ENCODE data around the gene C2orf74. TPM values are rescaled to one million over a fixed set of nuclear protein-coding genes. Genes with fewer than 3 reads are reported as not detected.
A peak's percentile ranks its signal among the peaks of the same experiment; 100 is the strongest.

The C2orf74 gene
- total RNA-seq, 4 donors from 2014 or later, result 18.7 to 43.2 (median 33.2) TPM

- H3K27ac ChIP-seq (replicated peaks in 1 of 4), result peak overlapping the region; percentile 98 to 99 (median 99)
- H3K4me1 ChIP-seq, result peaks cover 44 to 64% (median 56%) of the 10 kb centered on the region in 4 donors
- H3K36me3 ChIP-seq, result peaks cover 30 to 65% (median 50%) of the 10 kb centered on the region in 4 donors
- intact Hi-C loops (cut with DNase I), result no loop called here
- no peaks in the 10 kb centered on the region for H3K9me3 ChIP-seq
- TF ChIP-seq EP300 (IDR thresholded peaks at IDR 0.05) (no peak), CTCF (IDR thresholded peaks at IDR 0.05) (no peak), POLR2A (IDR thresholded peaks at IDR 0.05; ENCODE audit: low read depth) (no peak), POLR2AphosphoS5 (IDR thresholded peaks at IDR 0.05) (no peak)
- H3K4me3 ChIP-seq, result peak overlapping the region; percentile 7 to 85 (median 24)
- DNase-seq (ENCODE audit: extremely low spot score), result peak; percentile 70
- WGBS, result 71% methylated on average over 6 of the region's 6 CpGs
- H3K27me3 ChIP-seq, result no peaks in the 10 kb centered on the region
These were observed 18.7 kb downstream of the C2orf74 start for GRCh38 chr2:61180686-61181085.

GRCh38 chr2:61181382-61182058, 19.5 kb downstream of the C2orf74 start:
- Histone ChIP-seq H3K36me3 (peaks cover 39 to 73% (median 59%) of the 10 kb centered on the region in 4 donors), H3K27me3 (no peaks in the 10 kb centered on the region), H3K27ac (replicated peaks in 1 of 4) (peak overlapping the region; percentile 50 to 99 (median 82)), H3K4me1 (peaks cover 41 to 59% (median 50%) of the 10 kb centered on the region in 4 donors), H3K9me3 (no peaks in the 10 kb centered on the region), H3K4me3 (peak overlapping the region; percentile 13 to 31 (median 18))
- intact Hi-C loops (cut with DNase I), result no loop called here
- 56% methylated on average over 10 of the region's 10 CpGs for WGBS
- TF ChIP-seq EP300 (IDR thresholded peaks at IDR 0.05) (no peak), POLR2AphosphoS5 (IDR thresholded peaks at IDR 0.05) (no peak), CTCF (IDR thresholded peaks at IDR 0.05) (no peak), POLR2A (IDR thresholded peaks at IDR 0.05; ENCODE audit: low read depth) (no peak)
- peak; percentile 19 for DNase-seq (ENCODE audit: extremely low spot score)

- peaks cover 41 to 58% (median 49%) of the 10 kb centered on the region in 4 donors for H3K4me1 ChIP-seq
- WGBS, result 79% methylated on average over 6 of the region's 6 CpGs
- no peaks in the 10 kb centered on the region for H3K27me3 ChIP-seq
- TF ChIP-seq EP300 (IDR thresholded peaks at IDR 0.05) (no peak), CTCF (IDR thresholded peaks at IDR 0.05) (no peak), POLR2AphosphoS5 (IDR thresholded peaks at IDR 0.05) (no peak), POLR2A (IDR thresholded peaks at IDR 0.05; ENCODE audit: low read depth) (no peak)
- H3K9me3 ChIP-seq, result no peaks in the 10 kb centered on the region
- H3K27ac ChIP-seq (replicated peaks in 1 of 4), result peak overlapping the region in 3 of 4 donors; percentile 66 to 99 (median 99)
- H3K36me3 ChIP-seq, result peaks cover 44 to 78% (median 63%) of the 10 kb centered on the region in 4 donors
- peak; percentile 89 for DNase-seq (ENCODE audit: extremely low spot score)
- H3K4me3 ChIP-seq, result peak overlapping the region in 2 of 4 donors; percentile 16 to 31
- intact Hi-C loops (cut with DNase I), result no loop called here
These were observed 20.0 kb downstream of the C2orf74 start for GRCh38 chr2:61182059-61182383.

GRCh38 chr2:61183795-61184194, 21.8 kb downstream of the C2orf74 start:
- TF ChIP-seq POLR2A (IDR thresholded peaks at IDR 0.05; ENCODE audit: low read depth) (no peak), POLR2AphosphoS5 (IDR thresholded peaks at IDR 0.05) (no peak), EP300 (IDR thresholded peaks at IDR 0.05) (no peak), CTCF (IDR thresholded peaks at IDR 0.05) (no peak)

More at GRCh38 chr2:61183795-61184194, 21.8 kb downstream of the C2orf74 start:
- DNase-seq (ENCODE audit: extremely low spot score), result no peak
- WGBS, result 100% methylated on average over 3 of the region's 3 CpGs
- no peak overlapping the region for H3K4me3 ChIP-seq
- H3K9me3 ChIP-seq, result no peaks in the 10 kb centered on the region
- H3K27ac ChIP-seq (replicated peaks in 1 of 4), result no peak overlapping the region
- intact Hi-C loops (cut with DNase I), result no loop called here
- H3K36me3 ChIP-seq, result peaks cover 56 to 96% (median 81%) of the 10 kb centered on the region in 4 donors
- H3K4me1 ChIP-seq, result peaks cover 32 to 48% (median 40%) of the 10 kb centered on the region in 4 donors
- H3K27me3 ChIP-seq, result no peaks in the 10 kb centered on the region
